ENCODE data around the gene AAGAB. TPM values are rescaled to one million over a fixed set of nuclear protein-coding genes. Genes with fewer than 3 reads are reported as not detected.

Gene AAGAB
- total RNA-seq, 1 experiment from 2014 or later: 56.5 TPM

DNA sequence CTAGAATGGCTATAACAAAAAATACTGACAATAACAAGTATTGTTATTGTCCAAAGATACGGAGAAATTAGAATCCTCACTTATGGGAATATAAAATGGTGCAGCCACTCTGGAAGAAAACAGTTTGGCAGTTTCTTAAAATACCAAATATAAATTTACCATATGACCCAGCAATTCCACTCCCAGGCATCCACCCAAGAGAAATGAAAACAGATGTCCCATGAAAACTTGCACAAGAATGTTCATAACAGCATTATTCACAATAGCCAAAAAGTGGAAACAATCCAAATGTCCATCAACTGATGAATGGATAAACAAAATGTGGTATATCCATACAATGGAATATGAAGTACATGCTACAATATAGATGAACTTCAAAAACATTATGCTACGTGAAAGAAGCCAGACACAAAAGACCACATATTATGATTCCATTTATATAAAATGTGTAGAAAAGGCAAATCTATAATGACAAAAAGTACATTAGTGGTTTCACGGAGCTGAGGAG is 9.4 kb downstream of the AAGAB start:
- Histone ChIP-seq H3K9me2 (ENCODE audit: insufficient read depth) (no peaks in the 10 kb centered on the region), H4K20me1 (ENCODE audit: insufficient read depth) (peaks cover under 1% of the 10 kb centered on the region; the same call in 1 of the 2 replicates), H3K9me3 (ENCODE audit: insufficient read depth, low read depth) (no peaks in the 10 kb centered on the region), H3K27ac (no peak overlapping the region), H3K79me2 (ENCODE audit: low read depth) (peaks cover 97% of the 10 kb centered on the region), H3K36me3 (ENCODE audit: low read depth) (peaks cover 11% of the 10 kb centered on the region; the same call in 1 of the 2 replicates), H3K4me3 (no peak overlapping the region), H3K4me2 (no peak overlapping the region), H3K4me1 (replicated peaks; ENCODE audit: insufficient read depth) (peaks cover 4% of the 10 kb centered on the region), H3K27me3 (ENCODE audit: insufficient read depth, low read depth) (no peaks in the 10 kb centered on the region), H2AFZ (no peak overlapping the region), H3F3A (ENCODE audit: insufficient read depth, low read depth) (peaks cover 10% of the 10 kb centered on the region; the same call in 1 of the 2 replicates)
- DNase-seq: no peak
- no TSS peak for BruUV-seq (replicated peaks)
- intact Hi-C loops (cut with micrococcal nuclease; ENCODE audit: unreplicated experiment): loop anchor here (10.0 kb wide), 1 partner anchor 590 kb away; no protein-coding TSS in a partner anchor
- ChIA-PET POLR2A (ENCODE audit: unreplicated experiment) (no interaction called here), CTCF (no interaction called here)
- TF ChIP-seq EZH2 (IDR thresholded peaks at IDR 0.05; ENCODE audit: low read depth): no peak
- TF ChIP-seq, protein P1, sequence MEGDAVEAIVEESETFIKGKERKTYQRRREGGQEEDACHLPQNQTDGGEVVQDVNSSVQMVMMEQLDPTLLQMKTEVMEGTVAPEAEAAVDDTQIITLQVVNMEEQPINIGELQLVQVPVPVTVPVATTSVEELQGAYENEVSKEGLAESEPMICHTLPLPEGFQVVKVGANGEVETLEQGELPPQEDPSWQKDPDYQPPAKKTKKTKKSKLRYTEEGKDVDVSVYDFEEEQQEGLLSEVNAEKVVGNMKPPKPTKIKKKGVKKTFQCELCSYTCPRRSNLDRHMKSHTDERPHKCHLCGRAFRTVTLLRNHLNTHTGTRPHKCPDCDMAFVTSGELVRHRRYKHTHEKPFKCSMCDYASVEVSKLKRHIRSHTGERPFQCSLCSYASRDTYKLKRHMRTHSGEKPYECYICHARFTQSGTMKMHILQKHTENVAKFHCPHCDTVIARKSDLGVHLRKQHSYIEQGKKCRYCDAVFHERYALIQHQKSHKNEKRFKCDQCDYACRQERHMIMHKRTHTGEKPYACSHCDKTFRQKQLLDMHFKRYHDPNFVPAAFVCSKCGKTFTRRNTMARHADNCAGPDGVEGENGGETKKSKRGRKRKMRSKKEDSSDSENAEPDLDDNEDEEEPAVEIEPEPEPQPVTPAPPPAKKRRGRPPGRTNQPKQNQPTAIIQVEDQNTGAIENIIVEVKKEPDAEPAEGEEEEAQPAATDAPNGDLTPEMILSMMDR (conservative IDR thresholded peaks at IDR 0.05): no peak

DNA sequence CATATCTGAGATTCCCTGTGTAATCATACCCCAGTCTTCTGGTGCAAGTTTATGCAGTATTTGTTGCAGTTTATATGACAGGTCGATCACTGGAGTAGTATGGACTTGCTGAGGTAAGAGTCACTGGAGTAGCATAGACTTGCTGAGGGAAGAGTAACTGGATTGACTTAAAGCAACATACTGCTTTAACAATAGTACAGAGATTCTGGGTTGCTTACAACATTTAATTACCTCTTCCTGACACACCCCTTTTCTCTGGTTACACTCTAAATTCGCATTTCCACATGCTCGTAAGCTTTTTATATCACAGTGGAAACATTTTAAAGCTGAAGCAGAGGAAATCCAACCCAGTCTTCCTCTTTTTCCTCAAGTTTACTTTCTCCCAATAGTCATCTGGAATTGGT is 11.8 kb downstream of the AAGAB start:
- intact Hi-C loops (cut with micrococcal nuclease; ENCODE audit: unreplicated experiment): loop anchor here (10.0 kb wide), 1 partner anchor 592 kb away; no protein-coding TSS in a partner anchor
- Histone ChIP-seq H3K27me3 (ENCODE audit: insufficient read depth, low read depth) (no peaks in the 10 kb centered on the region), H3K79me2 (ENCODE audit: low read depth) (peaks cover 96% of the 10 kb centered on the region), H4K20me1 (ENCODE audit: insufficient read depth) (peaks cover 6% of the 10 kb centered on the region; the same call in 1 of the 2 replicates), H3K27ac (no peak overlapping the region), H3K4me1 (replicated peaks; ENCODE audit: insufficient read depth) (peaks cover 4% of the 10 kb centered on the region), H2AFZ (no peak overlapping the region), H3K36me3 (ENCODE audit: low read depth) (peaks cover 11% of the 10 kb centered on the region; the same call in 1 of the 2 replicates), H3K9me3 (ENCODE audit: insufficient read depth, low read depth) (no peaks in the 10 kb centered on the region), H3K4me3 (no peak overlapping the region), H3K9me2 (ENCODE audit: insufficient read depth) (no peaks in the 10 kb centered on the region), H3F3A (ENCODE audit: insufficient read depth, low read depth) (peaks cover 5% of the 10 kb centered on the region; the same call in 1 of the 2 replicates), H3K4me2 (no peak overlapping the region)
- TF ChIP-seq, protein P1 (conservative IDR thresholded peaks at IDR 0.05): no peak
- TF ChIP-seq EZH2 (IDR thresholded peaks at IDR 0.05; ENCODE audit: low read depth): no peak
- DNase-seq: no peak
- POLR2A ChIA-PET (ENCODE audit: unreplicated experiment): no interaction called here
- no TSS peak for BruUV-seq (replicated peaks)
- CTCF ChIA-PET: no interaction called here

DNA sequence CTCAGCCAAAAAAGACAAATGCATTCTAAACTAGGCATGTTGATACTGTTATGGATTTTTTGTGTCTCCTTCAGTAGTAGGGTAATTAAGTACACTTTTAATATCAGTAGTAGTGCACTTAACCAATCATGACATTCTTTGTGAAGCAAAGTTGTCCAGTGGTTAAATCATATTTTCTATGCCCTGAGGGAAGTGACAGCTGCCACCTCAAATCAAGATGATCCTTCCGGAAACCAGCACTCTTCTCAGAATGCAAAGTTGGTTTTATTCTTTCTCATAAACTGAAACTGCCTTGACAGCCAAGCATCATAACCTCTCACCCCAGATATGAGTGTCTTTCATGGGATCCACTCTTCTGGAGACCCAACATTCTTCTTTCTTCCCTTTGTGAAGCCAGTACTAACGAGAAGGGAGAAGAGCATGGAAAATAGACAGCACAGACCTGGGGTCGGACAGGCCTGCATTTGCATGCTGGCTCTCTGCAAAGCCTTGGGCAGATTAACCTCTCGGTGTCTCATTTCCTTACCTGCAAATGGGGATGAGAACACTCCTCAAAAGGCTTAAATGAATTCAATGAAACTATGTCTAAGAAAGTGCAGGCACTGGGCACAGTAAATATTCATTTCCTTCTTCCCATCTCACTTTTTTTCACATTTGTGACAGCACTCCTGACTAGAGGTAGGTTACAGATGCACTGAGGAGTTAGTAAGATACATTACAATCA is 13.2 kb downstream of the AAGAB start:
- Histone ChIP-seq H3K9me3 (ENCODE audit: insufficient read depth, low read depth) (no peaks in the 10 kb centered on the region), H3K27ac (no peak overlapping the region), H4K20me1 (ENCODE audit: insufficient read depth) (peaks cover 6% of the 10 kb centered on the region; the same call in 1 of the 2 replicates), H3F3A (ENCODE audit: insufficient read depth, low read depth) (peaks cover 5% of the 10 kb centered on the region; the same call in 1 of the 2 replicates), H3K27me3 (ENCODE audit: insufficient read depth, low read depth) (no peaks in the 10 kb centered on the region), H3K79me2 (ENCODE audit: low read depth) (peaks cover 95% of the 10 kb centered on the region), H3K36me3 (ENCODE audit: low read depth) (peaks cover 8% of the 10 kb centered on the region; the same call in 1 of the 2 replicates), H3K4me1 (replicated peaks; ENCODE audit: insufficient read depth) (peaks cover 4% of the 10 kb centered on the region), H2AFZ (no peak overlapping the region), H3K4me3 (no peak overlapping the region), H3K4me2 (no peak overlapping the region), H3K9me2 (ENCODE audit: insufficient read depth) (no peaks in the 10 kb centered on the region)
- TF ChIP-seq, protein P1 (conservative IDR thresholded peaks at IDR 0.05): no peak
- TF ChIP-seq EZH2 (IDR thresholded peaks at IDR 0.05; ENCODE audit: low read depth): no peak
- CTCF ChIA-PET: no interaction called here
- BruUV-seq (replicated peaks): no TSS peak
- POLR2A ChIA-PET (ENCODE audit: unreplicated experiment): no interaction called here
- DNase-seq: no peak
- intact Hi-C loops (cut with micrococcal nuclease; ENCODE audit: unreplicated experiment): loop anchor here (10.0 kb wide), 1 partner anchor 594 kb away; no protein-coding TSS in a partner anchor

Data from PC-9 (cell line).